Mesangial cell (primary cell): ENCODE results near the gene SPINK14. TPM values are rescaled to one million over a fixed set of nuclear protein-coding genes. Genes with fewer than 3 reads are reported as not detected.

ENCODE experiments used
- total RNA-seq: library from RNA; depleted of rRNA; stranded (reverse); fragments of >200 nt; gene quantifications from 2 replicates; pipeline ENCODE4 v1.2.3, GENCODE V29; 2015

SPINK14 gene
- not detected in 2 replicates for total RNA-seq

GRCh38 chr5:148168246-148168645 is at the start of gene SPINK14:
Gene SPINK14 (plus strand): TSS chr5:148168546. CDS start chr5:148169733, 1,187 bp downstream.

GRCh38 chr5:148202531-148203203 is 34.3 kb downstream of the SPINK14 start, which contains the start of gene SPINK6:
Gene SPINK6 (plus strand): TSS chr5:148203042. CDS start chr5:148203097, 55 bp downstream.

Other genes starting within 250 kb of the SPINK14 start
- gene SPINK5, start 104.6 kb upstream of the SPINK14 start, total RNA-seq = not detected in 2 replicates
- gene SPINK6, start 34.5 kb downstream of the SPINK14 start, total RNA-seq = not detected in 2 replicates
- gene MARCOL, start 70.0 kb downstream of the SPINK14 start, total RNA-seq = not detected in 2 replicates
- 0.25 TPM in 1 of 2 replicates, not detected in the other for gene SPINK13, start 100.2 kb downstream of the SPINK14 start, total RNA-seq
- not detected in 2 replicates for gene SPINK7, start 143.9 kb downstream of the SPINK14 start, total RNA-seq
- not detected in 2 replicates for gene SPINK9, start 167.0 kb downstream of the SPINK14 start, total RNA-seq
- 15.2 and 24.8 TPM in 2 replicates for gene FBXO38, start 215.4 kb downstream of the SPINK14 start, total RNA-seq